NCI-H128 (cell line): ENCODE results near the gene CREB3L4.

Experiments used
- DNase-seq: peaks from one replicate; lab custom pipeline; 2025; ENCODE audit not compliant: unreplicated experiment; lab: John Stamatoyannopoulos, UW

Gene CREB3L4, protein sequence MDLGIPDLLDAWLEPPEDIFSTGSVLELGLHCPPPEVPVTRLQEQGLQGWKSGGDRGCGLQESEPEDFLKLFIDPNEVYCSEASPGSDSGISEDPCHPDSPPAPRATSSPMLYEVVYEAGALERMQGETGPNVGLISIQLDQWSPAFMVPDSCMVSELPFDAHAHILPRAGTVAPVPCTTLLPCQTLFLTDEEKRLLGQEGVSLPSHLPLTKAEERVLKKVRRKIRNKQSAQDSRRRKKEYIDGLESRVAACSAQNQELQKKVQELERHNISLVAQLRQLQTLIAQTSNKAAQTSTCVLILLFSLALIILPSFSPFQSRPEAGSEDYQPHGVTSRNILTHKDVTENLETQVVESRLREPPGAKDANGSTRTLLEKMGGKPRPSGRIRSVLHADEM

GRCh38 chr1:153967107-153967999, at the start of gene CREB3L4:
CREB3L4 (plus strand) TSS chr1:153967902; CDS start chr1:153968526, 624 bp downstream.
- peak; percentile 98 for DNase-seq

- no peak for DNase-seq
These were observed 47.5 kb upstream of the CREB3L4 start for GRCh38 chr1:153919876-153920852.

- no peak for DNase-seq
These were observed 46.5 kb upstream of the CREB3L4 start for GRCh38 chr1:153921080-153921802.

- peak; percentile 21 for DNase-seq
These were observed 46.0 kb upstream of the CREB3L4 start for GRCh38 chr1:153921803-153922075.

DNA sequence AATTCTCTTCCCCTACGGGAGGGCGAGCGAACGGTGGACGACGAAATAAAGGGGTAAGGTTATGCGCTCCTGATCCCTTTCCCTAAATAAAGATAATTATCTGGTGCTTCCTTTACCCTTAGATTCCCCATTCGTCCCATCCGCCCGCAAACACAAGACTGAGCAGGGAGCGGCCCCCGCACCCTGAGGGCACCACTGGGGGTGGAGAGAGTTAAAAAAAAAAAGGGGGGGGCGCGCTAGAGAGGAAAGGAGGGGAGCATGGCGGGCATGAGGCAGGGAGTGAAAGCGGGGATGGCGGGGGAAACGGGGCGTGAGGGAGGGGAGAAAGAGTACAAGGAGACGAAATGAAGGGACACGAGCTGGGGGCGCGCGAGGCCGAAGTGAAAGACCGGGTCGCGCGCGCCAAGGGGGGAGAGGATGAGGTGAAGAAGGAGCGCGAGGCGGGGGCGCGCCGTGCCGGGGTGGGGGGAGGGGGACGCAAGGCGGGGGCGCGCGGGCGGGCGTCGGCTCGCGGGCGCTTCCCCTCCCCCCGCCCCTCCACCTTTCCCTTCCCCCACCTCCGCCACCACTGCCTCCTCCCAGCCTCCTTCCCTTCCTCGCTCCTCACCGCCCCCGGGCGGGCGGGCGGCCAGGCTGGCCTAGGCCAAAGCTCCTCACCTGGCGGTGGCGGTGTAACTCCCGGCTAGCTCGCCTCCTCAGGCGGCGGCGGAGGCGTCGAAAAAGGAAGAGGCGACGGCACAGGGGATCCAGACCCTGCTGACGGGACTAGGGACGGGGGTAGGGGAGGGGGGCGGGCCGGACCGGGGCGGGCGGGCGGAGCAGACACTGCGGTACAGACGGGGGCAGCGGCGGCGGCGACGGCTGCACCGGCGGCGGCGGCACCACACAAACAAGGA, 45.4 kb upstream of the CREB3L4 start:
- peak; percentile 53 for DNase-seq

DNA sequence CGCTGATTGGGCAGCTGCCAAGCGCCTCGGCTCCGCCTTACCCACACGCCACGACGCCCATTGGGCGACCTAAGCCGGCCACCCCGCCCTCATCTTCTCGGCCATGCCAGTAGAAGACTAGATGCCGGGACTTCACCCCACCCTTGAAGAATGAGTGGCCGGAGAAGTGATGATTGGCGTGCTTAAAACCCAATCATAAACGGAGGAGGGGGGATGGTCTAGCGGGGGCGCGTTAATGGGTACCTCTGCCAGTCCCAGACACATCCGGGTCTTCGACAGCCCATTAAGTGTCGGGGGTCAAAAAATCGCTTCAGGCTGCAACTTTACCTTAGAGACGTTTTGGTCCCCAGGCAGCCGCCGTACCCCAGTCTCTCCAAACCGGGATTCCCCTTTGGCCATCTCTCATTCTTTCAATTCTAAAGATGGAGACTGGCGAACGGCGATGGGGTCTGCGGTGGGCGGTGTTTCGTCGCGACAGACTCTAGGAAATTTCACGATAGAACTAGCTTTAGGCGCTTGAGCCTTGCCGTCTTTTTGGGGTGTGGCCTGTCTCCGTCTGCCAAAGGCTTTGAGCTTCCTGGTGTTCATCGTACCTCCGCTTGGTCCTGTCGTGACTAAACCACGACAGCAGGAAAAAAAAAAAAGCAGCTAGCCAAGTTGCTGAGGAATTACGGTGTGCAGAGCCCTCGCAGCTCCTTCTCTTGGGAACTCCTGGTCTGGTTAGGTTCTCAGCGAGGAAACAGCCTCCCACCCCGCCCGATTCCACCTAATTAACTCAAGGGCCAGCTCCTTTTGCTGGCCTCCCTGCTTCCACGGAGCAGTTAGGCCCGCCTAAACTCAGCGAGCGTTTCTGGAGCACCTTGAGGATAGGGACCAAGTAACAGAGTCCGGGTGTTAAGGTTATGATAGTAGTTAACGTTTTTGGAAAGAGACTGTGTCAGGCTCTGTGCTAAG, 44.5 kb upstream of the CREB3L4 start, which contains the start of gene GATAD2B:
Gene GATAD2B (minus strand): TSS at position 1 of the 954 bp plus-strand sequence. CDS start 94,625 bp downstream, outside the sequence.
- DNase-seq, result peak; percentile 100

- DNase-seq, result no peak
These were observed 41.3 kb upstream of the CREB3L4 start for GRCh38 chr1:153926405-153926804.

DNA sequence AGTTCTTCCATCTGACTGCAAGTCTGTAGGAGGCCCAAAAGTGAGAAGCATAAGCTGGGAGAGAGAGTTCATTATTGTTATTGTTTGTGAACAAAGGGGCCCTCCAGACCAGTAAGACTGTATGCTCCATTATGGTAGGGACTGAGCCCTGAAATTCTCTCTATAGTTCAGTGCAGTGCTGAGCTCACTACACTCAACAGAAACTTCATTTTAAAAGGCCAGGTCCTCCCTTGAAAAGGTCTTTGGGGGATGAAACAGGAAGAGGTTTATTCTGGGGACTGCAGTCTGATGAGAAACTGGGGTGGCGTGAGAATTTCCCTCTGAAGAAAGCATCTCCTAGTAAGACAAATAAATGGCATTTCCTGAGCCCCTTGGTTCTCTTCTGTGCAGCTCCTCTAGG, 39.5 kb upstream of the CREB3L4 start:
- DNase-seq, result no peak

GRCh38 chr1:153928791-153929341, 38.8 kb upstream of the CREB3L4 start:
- no peak for DNase-seq

GRCh38 chr1:153929426-153929825, 38.3 kb upstream of the CREB3L4 start:
- no peak for DNase-seq

DNA sequence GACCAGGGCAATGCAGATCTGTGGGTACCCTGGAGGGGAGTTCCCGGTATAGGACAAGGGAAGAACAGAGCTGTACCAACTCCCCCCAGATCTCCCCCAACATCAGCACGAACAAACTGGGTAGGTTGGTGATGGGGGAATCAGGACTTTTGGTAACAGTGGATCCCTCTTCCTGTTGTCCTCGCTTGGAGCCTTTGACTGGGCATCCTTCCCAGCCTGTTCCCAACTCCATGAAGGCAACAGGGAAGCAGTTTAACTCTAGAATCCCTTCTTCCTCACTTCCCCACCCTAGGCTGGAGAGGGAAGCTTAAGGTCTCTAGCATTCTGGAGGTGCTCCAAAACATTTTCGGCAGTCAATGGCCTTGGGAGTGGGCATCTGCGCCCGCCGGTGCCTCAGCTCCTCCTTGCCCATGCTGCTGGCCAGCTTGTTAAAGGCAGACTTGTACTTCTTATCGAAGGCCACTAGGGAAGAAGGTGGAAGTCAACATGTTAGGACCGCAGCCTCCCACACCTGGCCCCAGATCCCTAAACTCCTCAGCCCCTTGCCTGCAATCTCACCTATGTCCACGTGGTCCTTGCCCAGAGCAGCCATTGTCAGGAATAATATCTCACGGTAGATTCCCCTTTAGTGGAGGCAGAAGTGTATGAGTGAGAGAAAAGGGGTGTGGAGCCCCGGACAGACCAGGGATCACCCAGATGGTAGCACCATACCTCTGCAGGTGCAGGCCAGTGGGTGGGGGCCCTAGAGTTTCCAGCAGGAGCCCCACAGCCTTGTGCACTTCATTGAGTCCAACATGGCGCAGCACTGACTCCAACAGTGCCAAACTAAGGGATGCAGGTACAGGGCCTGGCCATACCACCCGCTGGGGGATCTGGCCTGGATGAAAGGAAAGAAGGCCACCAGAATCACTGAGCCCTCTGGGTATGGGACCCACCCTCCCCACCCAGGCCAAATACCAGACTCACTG, 37.4 kb upstream of the CREB3L4 start:
- no peak for DNase-seq

GRCh38 chr1:153932156-153933131, 35.3 kb upstream of the CREB3L4 start:
- no peak for DNase-seq

DNA sequence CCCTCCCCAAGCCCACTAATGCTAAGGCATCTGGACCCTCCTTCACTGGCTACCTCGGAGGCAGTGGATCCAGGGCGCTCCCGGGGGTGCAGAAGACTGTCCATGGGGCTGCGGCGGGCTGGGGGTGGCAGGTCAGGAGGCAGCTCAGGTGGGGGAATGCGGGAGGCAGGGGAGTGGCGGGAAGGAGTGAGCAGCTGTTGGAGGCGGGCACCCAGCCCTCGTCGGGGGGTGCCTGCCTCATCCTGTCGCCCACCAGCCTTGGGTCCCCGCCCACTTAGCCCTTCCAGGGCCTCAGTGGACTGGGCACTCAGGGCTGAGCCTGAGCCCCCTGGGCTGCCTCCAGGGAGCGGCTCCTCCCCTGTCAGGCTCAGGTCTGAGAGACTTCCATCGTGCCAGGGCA, 34.3 kb upstream of the CREB3L4 start:
- DNase-seq, result no peak

DNA sequence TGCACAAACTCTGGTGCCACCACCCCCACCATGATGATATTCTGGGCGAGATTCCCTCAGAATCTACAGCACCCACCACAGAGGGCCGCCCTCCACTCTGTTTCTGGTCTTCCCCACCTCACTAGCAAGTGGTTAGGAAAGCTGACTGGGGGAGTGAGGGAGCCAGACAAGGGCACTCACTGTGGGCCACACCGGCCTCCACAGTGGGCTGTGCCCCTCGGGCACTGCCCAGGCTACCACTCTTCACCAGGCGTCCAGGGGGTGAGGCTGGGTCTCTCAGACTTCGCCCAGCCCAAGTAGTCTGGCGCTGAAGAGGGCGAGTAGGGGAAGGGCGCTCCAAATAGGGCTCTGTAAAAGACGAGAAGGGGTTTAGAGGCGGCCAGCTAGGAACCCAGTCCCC, 33.7 kb upstream of the CREB3L4 start:
- DNase-seq, result no peak

DNA sequence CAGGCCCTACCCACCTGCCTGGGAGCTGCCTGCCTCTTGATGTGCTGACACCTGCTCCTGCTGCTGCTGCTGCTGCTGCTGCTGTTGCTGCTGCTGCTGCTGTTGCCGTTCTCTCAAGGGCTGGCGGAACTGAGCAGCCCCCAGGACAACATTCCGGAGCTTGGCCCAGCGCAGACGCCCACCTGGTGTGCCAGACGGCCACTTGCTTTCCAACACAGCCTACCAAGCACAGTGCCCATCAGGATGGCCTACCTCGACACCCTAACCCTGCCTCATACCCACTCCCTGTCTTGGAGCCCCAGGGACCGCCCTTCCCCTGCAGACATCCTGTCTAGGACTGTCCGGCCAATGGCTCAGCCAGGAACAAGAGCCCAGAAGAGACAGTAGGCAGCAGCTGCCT, 33.0 kb upstream of the CREB3L4 start:
- no peak for DNase-seq
